Effector memory CD4-positive, alpha-beta T cell (primary cell): ENCODE results near the gene IER5L.

Source experiments
- DNase-seq, 3 donors: peaks; one replicate each; pipeline ENCODE4 v3.0.0-alpha.2; 2020
- H3K27ac ChIP-seq: 2 replicates; pipeline ENCODE4 v1.7.0; 2013; ENCODE audit warnings: mild to moderate bottlenecking, low read length, moderate library complexity; ENCODE audit not compliant: insufficient read depth, poor library complexity, severe bottlenecking
- H3K27me3 ChIP-seq: replicated peaks from 2 replicates; pipeline ENCODE4 v1.7.0; 2013; ENCODE audit warnings: mild to moderate bottlenecking, low read length; ENCODE audit not compliant: insufficient read depth, control insufficient read depth, poor library complexity, severe bottlenecking
- H3K36me3 ChIP-seq: 2 replicates; pipeline ENCODE4 v1.7.0; 2013; ENCODE audit warnings: mild to moderate bottlenecking, low read length, moderate library complexity; ENCODE audit not compliant: control insufficient read depth, insufficient read depth
- H3K4me1 ChIP-seq: 2 replicates; pipeline ENCODE4 v1.7.0; 2013; ENCODE audit warnings: low read length, mild to moderate bottlenecking; ENCODE audit not compliant: control insufficient read depth, insufficient read depth, poor library complexity, severe bottlenecking
- H3K4me3 ChIP-seq: 2 replicates; pipeline ENCODE4 v1.7.0; 2013; ENCODE audit warnings: low read length, low read depth, mild to moderate bottlenecking; ENCODE audit not compliant: insufficient read depth, poor library complexity, severe bottlenecking
- H3K9me3 ChIP-seq: 2 replicates; pipeline ENCODE4 v1.7.0; 2013; ENCODE audit warnings: mild to moderate bottlenecking, low read length, moderate library complexity; ENCODE audit not compliant: control insufficient read depth

The IER5L gene

GRCh38 chr9:129141066-129142041, 36.7 kb downstream of the IER5L start:
- peak in 1 of 3 donors; percentile 22 for DNase-seq
- Histone ChIP-seq H3K27ac (peak overlapping the region; percentile 96), H3K4me3 (no peak overlapping the region), H3K27me3 (no peaks in the 10 kb centered on the region), H3K36me3 (peaks cover 25% of the 10 kb centered on the region), H3K9me3 (no peaks in the 10 kb centered on the region), H3K4me1 (peaks cover 33% of the 10 kb centered on the region)

DNA sequence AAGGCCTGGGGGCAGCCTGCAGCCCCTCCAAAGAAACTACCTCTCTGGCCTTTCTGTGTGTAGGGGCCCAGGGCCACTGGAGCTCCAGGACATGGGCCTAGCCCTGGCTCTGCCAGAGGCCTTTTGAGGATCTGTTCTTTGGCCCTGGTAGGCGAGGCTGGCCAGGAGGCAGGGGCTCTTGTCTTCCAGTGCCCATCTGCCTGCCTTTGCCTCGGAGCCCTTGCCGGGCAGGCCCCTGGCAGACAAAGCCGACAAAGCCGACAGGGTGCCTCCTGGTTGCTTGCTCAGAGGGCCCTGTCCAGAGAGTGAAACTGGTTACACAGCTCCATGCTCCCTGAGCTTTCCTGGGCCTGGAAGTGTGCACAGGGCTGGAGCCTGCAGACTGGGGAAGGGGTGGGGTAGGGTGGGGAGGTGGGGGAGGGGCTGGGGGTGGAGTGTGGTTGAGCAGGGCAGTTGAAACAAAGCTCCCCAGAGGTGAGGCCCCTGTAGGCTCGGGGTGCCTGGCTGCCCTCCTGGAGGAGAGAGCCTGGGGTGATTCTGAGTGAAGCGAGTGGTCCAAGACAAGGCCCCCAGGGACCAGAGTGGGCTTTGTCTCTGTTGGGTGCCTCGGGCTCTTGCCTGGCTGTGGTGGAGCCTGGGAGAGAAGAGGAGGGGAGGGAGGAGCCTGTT, 37.5 kb downstream of the IER5L start:
- H3K4me1 ChIP-seq, result peaks cover 33% of the 10 kb centered on the region

GRCh38 chr9:129139993-129140396, 38.1 kb downstream of the IER5L start:
- Histone ChIP-seq H3K9me3 (no peaks in the 10 kb centered on the region), H3K4me3 (peak overlapping the region; percentile 71), H3K4me1 (peaks cover 33% of the 10 kb centered on the region), H3K36me3 (peaks cover 30% of the 10 kb centered on the region), H3K27ac (peak overlapping the region; percentile 96), H3K27me3 (no peaks in the 10 kb centered on the region)
- DNase-seq, result peak; percentile 64 to 72 (median 70)

More for the DNA sequence above, 37.5 kb downstream of the IER5L start:
- DNase-seq, result no peak
- no peaks in the 10 kb centered on the region for H3K27me3 ChIP-seq
- H3K27ac ChIP-seq, result peak overlapping the region; percentile 96
- peak overlapping the region; percentile 71 for H3K4me3 ChIP-seq
- H3K9me3 ChIP-seq, result no peaks in the 10 kb centered on the region
- peaks cover 30% of the 10 kb centered on the region for H3K36me3 ChIP-seq

GRCh38 chr9:129139233-129139992, 38.6 kb downstream of the IER5L start:
- Histone ChIP-seq H3K27ac (peak overlapping the region; percentile 96), H3K36me3 (peaks cover 30% of the 10 kb centered on the region), H3K4me3 (peak overlapping the region; percentile 71), H3K27me3 (no peaks in the 10 kb centered on the region), H3K4me1 (peaks cover 33% of the 10 kb centered on the region), H3K9me3 (no peaks in the 10 kb centered on the region)
- peak; percentile 49 to 70 (median 56) for DNase-seq

DNA sequence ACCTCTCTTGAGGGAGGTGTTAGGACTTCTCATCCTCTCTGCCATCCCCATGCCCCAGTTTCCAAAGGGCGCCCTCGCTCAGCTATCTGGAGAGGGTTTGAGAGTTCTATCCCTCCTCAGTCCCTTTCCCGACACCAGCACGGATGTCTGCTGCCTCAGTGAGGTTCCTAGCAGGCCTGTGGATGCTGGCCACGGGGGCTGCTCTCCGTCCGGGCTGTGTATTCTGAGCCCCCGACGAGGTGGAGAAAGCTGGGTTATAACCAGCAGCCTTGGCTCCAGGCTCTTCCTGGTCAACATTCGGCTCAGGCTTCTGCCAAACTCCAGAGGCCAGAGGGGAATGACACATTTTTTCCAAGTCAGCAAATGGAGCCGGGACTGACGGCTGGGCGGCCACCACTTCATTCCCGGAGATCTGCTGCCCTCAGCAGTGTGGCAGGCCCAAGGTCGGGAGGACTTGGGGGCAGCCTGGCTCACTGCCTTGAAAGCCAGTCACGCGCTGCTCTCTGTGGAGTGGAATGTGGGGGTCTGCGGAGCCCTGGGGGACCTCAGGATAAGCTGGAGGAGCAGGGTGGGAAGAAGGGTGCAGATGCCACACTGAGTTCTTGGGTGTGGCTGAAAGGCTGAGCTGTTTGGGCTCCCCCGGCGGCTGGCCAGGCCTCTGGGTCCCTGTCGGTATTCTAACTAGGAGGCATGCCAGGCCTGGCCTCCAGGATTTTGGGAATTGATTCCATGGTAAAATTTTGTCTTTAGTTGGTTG, 39.4 kb downstream of the IER5L start:
- Histone ChIP-seq H3K36me3 (peaks cover 24% of the 10 kb centered on the region), H3K27ac (no peak overlapping the region), H3K9me3 (no peaks in the 10 kb centered on the region), H3K4me3 (no peak overlapping the region), H3K4me1 (peaks cover 33% of the 10 kb centered on the region), H3K27me3 (no peaks in the 10 kb centered on the region)
- DNase-seq, result no peak

DNA sequence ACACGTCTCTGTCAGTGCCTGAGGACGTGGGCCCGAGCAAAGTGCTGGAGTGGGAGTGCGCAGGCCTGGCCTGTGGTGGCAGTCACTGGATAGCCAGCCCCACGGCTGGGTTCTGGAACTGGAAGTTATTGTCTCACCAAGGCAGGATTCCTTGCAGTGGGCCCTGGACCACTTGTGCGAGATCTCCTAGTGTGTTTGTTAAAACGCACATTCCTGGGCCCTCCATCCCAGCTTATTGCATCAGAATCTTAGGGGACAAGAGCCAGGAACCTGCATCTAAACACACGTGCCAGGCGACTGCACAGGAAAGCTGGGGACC, 40.0 kb downstream of the IER5L start:
- Histone ChIP-seq H3K9me3 (no peaks in the 10 kb centered on the region), H3K36me3 (peaks cover 21% of the 10 kb centered on the region), H3K27ac (no peak overlapping the region), H3K4me3 (no peak overlapping the region), H3K27me3 (no peaks in the 10 kb centered on the region), H3K4me1 (peaks cover 33% of the 10 kb centered on the region)
- no peak for DNase-seq

- no peaks in the 10 kb centered on the region for H3K27me3 ChIP-seq
- no peak overlapping the region for H3K27ac ChIP-seq
Measured at GRCh38 chr9:129137292-129138143, 40.5 kb downstream of the IER5L start.

DNA sequence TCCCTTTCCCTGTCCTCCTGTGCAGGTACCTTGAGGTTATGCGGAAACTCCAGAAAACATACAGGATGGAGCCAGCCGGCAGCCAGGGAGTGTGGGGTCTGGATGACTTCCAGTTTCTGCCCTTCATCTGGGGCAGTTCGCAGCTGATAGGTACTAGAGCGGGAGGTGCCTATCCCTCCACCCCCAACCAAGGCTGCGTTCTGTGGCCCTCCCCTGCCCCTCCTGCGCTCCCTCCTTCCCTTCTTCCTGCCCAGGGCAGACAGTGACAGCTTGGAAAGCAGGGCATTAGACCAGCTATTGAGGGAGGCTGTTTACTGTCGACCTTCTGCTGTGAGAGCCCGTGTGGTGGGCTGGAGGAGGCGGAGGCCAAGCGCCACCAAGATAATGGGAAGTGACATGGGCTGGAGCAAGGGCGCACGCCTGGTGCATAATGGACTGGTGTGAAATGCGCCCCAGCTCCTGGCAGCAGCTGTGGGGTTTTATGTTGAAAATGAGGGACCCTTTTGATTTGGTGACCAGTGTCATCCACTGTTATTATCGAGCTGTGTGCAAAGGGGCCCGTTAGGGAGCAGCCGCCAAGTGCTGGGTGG, 41.5 kb downstream of the IER5L start:
- H3K36me3 ChIP-seq, result peaks cover 21% of the 10 kb centered on the region
- H3K9me3 ChIP-seq, result no peaks in the 10 kb centered on the region
- DNase-seq, result no peak
- H3K27me3 ChIP-seq, result no peaks in the 10 kb centered on the region
- peaks cover 23% of the 10 kb centered on the region for H3K4me1 ChIP-seq
- no peak overlapping the region for H3K27ac ChIP-seq
- H3K4me3 ChIP-seq, result no peak overlapping the region

More at GRCh38 chr9:129137292-129138143, 40.5 kb downstream of the IER5L start:
- Histone ChIP-seq H3K9me3 (no peaks in the 10 kb centered on the region), H3K4me3 (no peak overlapping the region), H3K4me1 (peaks cover 33% of the 10 kb centered on the region), H3K36me3 (peaks cover 21% of the 10 kb centered on the region)
- DNase-seq, result no peak
